NCI-H1417 treated with DMSO at 0.1 percent for 48 hours (cell line): ENCODE measurements around the gene DUS2.

Experiments used
- DNase-seq: peaks from one replicate; lab custom pipeline; 2025; lab: John Stamatoyannopoulos, UW

DUS2 gene

GRCh38 chr16:68128577-68129305 is 105.7 kb downstream of the DUS2 start:
- no peak for DNase-seq
